Tibial nerve (tissue), 4 donors: ENCODE data around the gene PRPSAP1. TPM values are rescaled to one million over a fixed set of nuclear protein-coding genes. Genes with fewer than 3 reads are reported as not detected.

Experiments used
- DNase-seq, 2 donors: peaks; one replicate each; pipeline ENCODE4 v3.0.0-alpha.2; 2019; ENCODE audit warnings: low spot score in 2 of 2
- H3K27ac ChIP-seq, 4 donors: fragments of 200-600 bp; sonication (generic) in 3 of 4; one replicate each; pipeline ENCODE4 v1.5.1; 2017 to 2019; ENCODE audit warnings: mild to moderate bottlenecking in 1 of 4
- H3K27me3 ChIP-seq, 2 donors: fragments of 200-600 bp; sonication (generic) in 1 of 2; one replicate each; pipeline versions ENCODE4 v1.5.1 to v1.6.0; 2017 to 2019
- H3K36me3 ChIP-seq, 3 donors: fragments of 200-600 bp; sonication (generic); one replicate each; pipeline ENCODE4 v1.5.1; 2018 to 2019
- H3K4me1 ChIP-seq, 4 donors: fragments of 200-600 bp; sonication (generic) in 3 of 4; one replicate each; pipeline ENCODE4 v1.5.1; 2017 to 2019
- H3K4me3 ChIP-seq, 4 donors: fragments of 200-600 bp; sonication (generic) in 3 of 4; one replicate each; pipeline ENCODE4 v1.5.1; 2017 to 2019; ENCODE audit warnings: mild to moderate bottlenecking in 1 of 4, moderate library complexity in 1 of 4
- H3K9me3 ChIP-seq, 4 donors: fragments of 200-600 bp; sonication (generic) in 3 of 4; one replicate each; pipeline ENCODE4 v1.5.1; 2017 to 2019
- EP300 ChIP-seq, 2 donors: sonication (generic); formaldehyde crosslinking; IDR thresholded peaks; one replicate each; pipeline ENCODE4 v1.6.1; 2017; ENCODE audit warnings: antibody characterized with exemption in 2 of 2, mild to moderate bottlenecking in 1 of 2
- POLR2A ChIP-seq, 2 donors: fragments of 450-650 bp; IDR thresholded peaks; one replicate each; pipeline ENCODE4 v1.6.1; 2017; ENCODE audit warnings: antibody characterized with exemption in 2 of 2, mild to moderate bottlenecking in 2 of 2, moderate library complexity in 2 of 2
- WGBS, 2 donors: methylation state at CpG; one replicate each; pipeline ENCODE4 v1.1.5; 2018; 5-methylcytosine and 5-hydroxymethylcytosine counted together
- total RNA-seq, 4 donors: library from RNA; depleted of rRNA; stranded (reverse); fragments of >200 nt; gene quantifications; one replicate each; pipeline ENCODE4 v1.1.0, GENCODE V29; 2016
- TF ChIP-seq, protein P1 (sequence below), 5 experiments: fragments of 200-600 bp in 3 of 5; fragments of 450-650 bp in 2 of 5; sonication (generic) in 3 of 5; IDR thresholded peaks; one replicate each; pipeline ENCODE4 v1.5.1; 2016 to 2019; ENCODE audit warnings: antibody characterized with exemption in 5 of 5, mild to moderate bottlenecking in 3 of 5, moderate library complexity in 2 of 5

Gene PRPSAP1
- total RNA-seq, 4 donors from 2014 or later, result 66.8 to 108 (median 96.2) TPM

DNA sequence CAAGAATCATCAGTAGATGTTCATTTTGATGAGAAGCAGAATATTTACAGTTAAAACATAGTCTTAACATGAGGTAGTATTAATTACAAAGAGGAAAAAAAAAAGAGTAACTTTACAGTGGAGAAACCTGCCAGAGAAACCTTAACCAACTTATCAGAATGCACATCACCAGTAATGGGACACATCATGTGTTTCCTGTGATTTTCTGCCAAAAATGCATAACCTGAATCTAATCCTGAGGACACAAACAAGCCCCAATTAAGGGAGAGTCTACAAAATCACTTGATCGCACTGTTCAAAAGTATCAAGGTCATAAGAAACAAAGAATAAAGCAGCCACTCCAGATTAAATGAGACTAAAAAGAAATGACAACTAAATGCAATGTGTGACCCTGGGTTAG lies 27.4 kb downstream of the PRPSAP1 start:
- WGBS, 2 donors, result 70 to 85% methylated on average over 1 of the region's 1 CpG
- H3K27me3 ChIP-seq, result no peaks in the 10 kb centered on the region
- H3K4me1 ChIP-seq, result peaks cover 0 to 6% (median 0%) of the 10 kb centered on the region in 4 donors
- TF ChIP-seq POLR2A (IDR thresholded peaks at IDR 0.05) (no peak), EP300 (IDR thresholded peaks at IDR 0.05) (no peak)
- TF ChIP-seq, protein P1, sequence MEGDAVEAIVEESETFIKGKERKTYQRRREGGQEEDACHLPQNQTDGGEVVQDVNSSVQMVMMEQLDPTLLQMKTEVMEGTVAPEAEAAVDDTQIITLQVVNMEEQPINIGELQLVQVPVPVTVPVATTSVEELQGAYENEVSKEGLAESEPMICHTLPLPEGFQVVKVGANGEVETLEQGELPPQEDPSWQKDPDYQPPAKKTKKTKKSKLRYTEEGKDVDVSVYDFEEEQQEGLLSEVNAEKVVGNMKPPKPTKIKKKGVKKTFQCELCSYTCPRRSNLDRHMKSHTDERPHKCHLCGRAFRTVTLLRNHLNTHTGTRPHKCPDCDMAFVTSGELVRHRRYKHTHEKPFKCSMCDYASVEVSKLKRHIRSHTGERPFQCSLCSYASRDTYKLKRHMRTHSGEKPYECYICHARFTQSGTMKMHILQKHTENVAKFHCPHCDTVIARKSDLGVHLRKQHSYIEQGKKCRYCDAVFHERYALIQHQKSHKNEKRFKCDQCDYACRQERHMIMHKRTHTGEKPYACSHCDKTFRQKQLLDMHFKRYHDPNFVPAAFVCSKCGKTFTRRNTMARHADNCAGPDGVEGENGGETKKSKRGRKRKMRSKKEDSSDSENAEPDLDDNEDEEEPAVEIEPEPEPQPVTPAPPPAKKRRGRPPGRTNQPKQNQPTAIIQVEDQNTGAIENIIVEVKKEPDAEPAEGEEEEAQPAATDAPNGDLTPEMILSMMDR (IDR thresholded peaks at IDR 0.05), result no peak
- no peak for DNase-seq
- no peak overlapping the region for H3K4me3 ChIP-seq
- H3K27ac ChIP-seq, result no peak overlapping the region
- peaks cover 0 to 48% (median 0%) of the 10 kb centered on the region in 3 donors for H3K36me3 ChIP-seq
- no peaks in the 10 kb centered on the region for H3K9me3 ChIP-seq

DNA sequence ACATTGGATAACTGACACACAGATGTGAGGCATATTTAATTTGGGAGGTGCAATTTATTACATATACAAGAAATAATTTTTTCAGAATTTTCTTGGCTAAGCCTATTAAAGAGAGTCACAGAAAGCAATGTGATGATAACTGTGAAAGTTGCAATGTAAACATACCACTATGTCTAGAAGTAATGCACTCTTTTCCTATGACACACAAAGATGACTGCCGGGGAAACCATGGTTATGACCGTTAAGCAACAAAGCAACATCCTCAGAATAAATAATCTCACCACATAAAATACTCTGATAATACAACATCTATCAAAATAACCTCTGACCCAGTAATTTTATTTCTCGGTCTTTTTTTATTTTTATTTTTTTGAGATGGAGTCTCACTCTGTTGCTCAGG lies 35.1 kb downstream of the PRPSAP1 start:
- H3K36me3 ChIP-seq, result peaks cover 0 to 57% (median 0%) of the 10 kb centered on the region in 3 donors
- DNase-seq, result no peak
- TF ChIP-seq, protein P1 (IDR thresholded peaks at IDR 0.05), result no peak
- TF ChIP-seq EP300 (IDR thresholded peaks at IDR 0.05) (no peak), POLR2A (IDR thresholded peaks at IDR 0.05) (no peak)
- WGBS, 2 donors, result 87 to 89% methylated on average over 3 of the region's 3 CpGs
- no peaks in the 10 kb centered on the region for H3K9me3 ChIP-seq
- no peaks in the 10 kb centered on the region for H3K27me3 ChIP-seq
- H3K4me3 ChIP-seq, result no peak overlapping the region
- no peak overlapping the region for H3K27ac ChIP-seq
- no peaks in the 10 kb centered on the region for H3K4me1 ChIP-seq

DNA sequence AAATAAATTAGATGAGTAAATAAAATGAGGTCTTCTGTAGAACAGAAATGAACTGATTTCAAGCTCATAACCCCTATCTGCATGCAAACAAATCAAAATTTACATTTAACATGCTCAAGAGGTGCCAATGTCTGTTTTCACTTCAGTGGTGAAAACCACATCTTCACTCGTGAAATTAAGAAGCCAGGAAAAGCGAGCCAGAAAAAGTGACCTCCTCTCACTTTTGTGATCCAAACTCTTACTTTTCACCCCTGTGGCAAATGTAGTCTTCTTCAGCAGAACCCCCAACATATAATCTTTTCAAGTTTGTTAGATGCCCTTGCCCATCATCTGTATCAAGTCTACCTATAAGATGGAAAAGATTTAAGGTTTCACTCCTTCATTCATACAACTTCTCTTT lies 36.2 kb downstream of the PRPSAP1 start:
- Histone ChIP-seq H3K27me3 (no peaks in the 10 kb centered on the region), H3K27ac (no peak overlapping the region), H3K9me3 (no peaks in the 10 kb centered on the region), H3K4me1 (no peaks in the 10 kb centered on the region), H3K4me3 (no peak overlapping the region), H3K36me3 (peaks cover 0 to 63% (median 0%) of the 10 kb centered on the region in 3 donors)
- TF ChIP-seq, protein P1 (IDR thresholded peaks at IDR 0.05), result no peak
- TF ChIP-seq POLR2A (IDR thresholded peaks at IDR 0.05) (no peak), EP300 (IDR thresholded peaks at IDR 0.05) (no peak)
- WGBS, 2 donors, result 85 to 87% methylated on average over 2 of the region's 2 CpGs
- no peak for DNase-seq

DNA sequence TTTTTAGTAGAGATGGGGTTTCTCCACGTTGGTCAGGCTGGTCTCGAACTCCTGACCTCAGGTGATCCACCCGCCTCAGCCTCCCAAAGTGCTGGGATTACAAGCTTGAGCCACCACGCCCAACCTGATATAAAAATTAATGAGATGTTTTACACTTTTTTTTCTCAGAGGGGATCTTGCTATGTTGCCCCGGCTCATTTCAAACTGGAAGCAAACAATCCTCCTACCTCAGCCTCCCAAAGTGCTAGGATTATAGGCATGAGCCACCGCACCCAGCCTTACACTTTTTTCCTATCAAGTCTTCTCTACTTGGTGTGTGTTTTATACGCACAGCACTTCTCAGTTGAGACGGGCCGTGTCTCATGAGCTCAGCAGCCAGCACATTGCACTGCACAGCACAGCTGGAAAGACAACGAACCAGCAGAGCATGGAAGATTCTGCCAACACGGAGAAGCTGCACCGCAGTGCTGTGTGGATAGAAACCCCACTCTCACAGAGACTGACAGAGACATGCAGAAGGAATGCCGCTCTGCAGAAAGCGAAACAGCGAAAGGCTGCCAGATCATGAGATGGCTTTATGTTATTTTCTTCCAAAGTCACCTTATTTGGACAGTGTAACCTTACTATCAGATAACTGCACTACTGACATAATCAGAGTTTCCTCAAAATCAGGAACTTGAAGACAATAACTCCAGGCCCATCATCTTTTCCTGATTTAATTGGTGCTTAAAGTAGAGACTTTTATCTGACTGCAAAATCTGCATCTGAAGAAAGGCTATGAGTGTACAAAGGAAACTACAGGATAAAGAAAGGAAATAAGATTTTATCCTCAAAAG lies 39.1 kb downstream of the PRPSAP1 start:
- no peaks in the 10 kb centered on the region for H3K9me3 ChIP-seq
- no peak overlapping the region for H3K27ac ChIP-seq
- H3K4me1 ChIP-seq, result no peaks in the 10 kb centered on the region
- H3K27me3 ChIP-seq, result no peaks in the 10 kb centered on the region
- H3K4me3 ChIP-seq, result no peak overlapping the region
- no peak for DNase-seq
- no peak for TF ChIP-seq POLR2A (IDR thresholded peaks at IDR 0.05)
- TF ChIP-seq EP300 (IDR thresholded peaks at IDR 0.05), result no peak
- TF ChIP-seq, protein P1 (IDR thresholded peaks at IDR 0.05), result no peak
- 86 to 87% methylated on average over 15 of the region's 15 CpGs for WGBS, 2 donors
- peaks cover 0 to 78% (median 6%) of the 10 kb centered on the region in 3 donors for H3K36me3 ChIP-seq

DNA sequence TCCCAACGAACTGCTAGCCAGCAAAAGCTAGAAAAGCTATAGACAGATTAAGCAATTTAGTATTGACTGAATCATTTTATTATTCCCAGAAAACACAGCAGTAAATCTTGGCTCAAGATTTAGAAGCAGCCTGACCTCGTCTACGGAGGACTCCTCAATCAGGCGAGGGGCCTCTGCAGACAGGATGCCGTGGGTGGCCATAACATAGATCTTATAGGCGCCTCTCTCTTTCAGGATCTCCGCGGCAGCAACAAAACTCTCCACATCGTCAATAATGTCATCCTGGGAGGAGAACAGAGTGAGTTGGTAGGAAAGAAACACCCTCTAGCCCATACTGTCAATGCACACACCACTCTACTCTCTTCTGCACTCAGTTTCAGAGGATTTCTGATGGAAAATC lies 41.0 kb downstream of the PRPSAP1 start:
- H3K27ac ChIP-seq, result no peak overlapping the region
- no peak overlapping the region for H3K4me3 ChIP-seq
- no peaks in the 10 kb centered on the region for H3K4me1 ChIP-seq
- 29 to 38% methylated on average over 9 of the region's 9 CpGs for WGBS, 2 donors
- H3K27me3 ChIP-seq, result no peaks in the 10 kb centered on the region
- H3K9me3 ChIP-seq, result no peaks in the 10 kb centered on the region
- TF ChIP-seq EP300 (IDR thresholded peaks at IDR 0.05) (no peak), POLR2A (IDR thresholded peaks at IDR 0.05) (no peak)
- TF ChIP-seq, protein P1 (IDR thresholded peaks at IDR 0.05), result no peak
- no peak for DNase-seq
- peaks cover 0 to 81% (median 6%) of the 10 kb centered on the region in 3 donors for H3K36me3 ChIP-seq
